ENCODE measurements around the gene PSMD13. TPM values are rescaled to one million over a fixed set of nuclear protein-coding genes. Genes with fewer than 3 reads are reported as not detected.

Gene PSMD13
- total RNA-seq, 1 donor from 2014 or later = 71.9 TPM

GRCh38 chr11:287821-288477 is 51.2 kb downstream of the PSMD13 start:
- intact Hi-C loops (cut with DNase I) = no loop called here
- H3K27ac ChIP-seq = peak overlapping the region; percentile 76
- TF ChIP-seq POLR2A (IDR thresholded peaks at IDR 0.05) (no peak), POLR2AphosphoS5 (IDR thresholded peaks at IDR 0.05; ENCODE audit: insufficient read depth in 1 of 2, low read depth in 1 of 2) (peak in 1 of 2 donors; percentile 41), CTCF (IDR thresholded peaks at IDR 0.05) (no peak)
- peak overlapping the region; percentile 73 for H3K4me3 ChIP-seq
- H3K27me3 ChIP-seq = no peaks in the 10 kb centered on the region
- no peaks in the 10 kb centered on the region for H3K9me3 ChIP-seq
- no peak for DNase-seq (ENCODE audit: extremely low spot score in 2 of 2)
- H3K4me1 ChIP-seq = peaks cover 19% of the 10 kb centered on the region
- H3K36me3 ChIP-seq = no peaks in the 10 kb centered on the region

GRCh38 chr11:288478-289397 is 52.0 kb downstream of the PSMD13 start, which contains the start of gene PGGHG:
Gene PGGHG (plus strand): TSS chr11:289126. CDS start chr11:289817, 691 bp downstream.
- Histone ChIP-seq H3K9me3 (no peaks in the 10 kb centered on the region), H3K27me3 (no peaks in the 10 kb centered on the region), H3K4me1 (peaks cover 19% of the 10 kb centered on the region), H3K36me3 (no peaks in the 10 kb centered on the region), H3K27ac (peak within 1 kb of the TSS; percentile 76), H3K4me3 (peak within 1 kb of the TSS; percentile 73)
- intact Hi-C loops (cut with DNase I) = no loop called here
- no peak for DNase-seq (ENCODE audit: extremely low spot score in 2 of 2)
- no peak for TF ChIP-seq CTCF (IDR thresholded peaks at IDR 0.05)
- TF ChIP-seq POLR2AphosphoS5 (IDR thresholded peaks at IDR 0.05; ENCODE audit: insufficient read depth in 1 of 2, low read depth in 1 of 2) = no peak
- TF ChIP-seq POLR2A (IDR thresholded peaks at IDR 0.05) = peak in 1 of 2 donors; percentile 21

- TF ChIP-seq POLR2A (IDR thresholded peaks at IDR 0.05) (no peak), POLR2AphosphoS5 (IDR thresholded peaks at IDR 0.05; ENCODE audit: insufficient read depth in 1 of 2, low read depth in 1 of 2) (no peak), CTCF (IDR thresholded peaks at IDR 0.05) (no peak)
- Histone ChIP-seq H3K4me3 (peak overlapping the region; percentile 73), H3K4me1 (peaks cover 19% of the 10 kb centered on the region), H3K27me3 (no peaks in the 10 kb centered on the region), H3K9me3 (no peaks in the 10 kb centered on the region), H3K36me3 (no peaks in the 10 kb centered on the region), H3K27ac (peak overlapping the region; percentile 76)
- intact Hi-C loops (cut with DNase I) = no loop called here
- DNase-seq (ENCODE audit: extremely low spot score in 2 of 2) = no peak
Measured at GRCh38 chr11:289398-289711, 52.6 kb downstream of the PSMD13 start.

GRCh38 chr11:289712-290620 is 53.2 kb downstream of the PSMD13 start:
- intact Hi-C loops (cut with DNase I) = no loop called here
- no peak for DNase-seq (ENCODE audit: extremely low spot score in 2 of 2)

More at GRCh38 chr11:289712-290620, 53.2 kb downstream of the PSMD13 start:
- no peaks in the 10 kb centered on the region for H3K27me3 ChIP-seq
- H3K4me3 ChIP-seq = peak overlapping the region; percentile 73
- peaks cover 19% of the 10 kb centered on the region for H3K4me1 ChIP-seq
- no peaks in the 10 kb centered on the region for H3K9me3 ChIP-seq
- H3K36me3 ChIP-seq = no peaks in the 10 kb centered on the region
- TF ChIP-seq CTCF (IDR thresholded peaks at IDR 0.05) (no peak), POLR2A (IDR thresholded peaks at IDR 0.05) (no peak), POLR2AphosphoS5 (IDR thresholded peaks at IDR 0.05; ENCODE audit: insufficient read depth in 1 of 2, low read depth in 1 of 2) (no peak)
- peak overlapping the region; percentile 76 for H3K27ac ChIP-seq

Measured in vagina (tissue), 2 donors.